K562 (cell line): ENCODE measurements around the gene LCLAT1.

Experiments used
- CC2D1A ChIP-seq: fragments of 450-650 bp; IDR thresholded peaks from 2 replicates; pipeline ENCODE4 v1.6.1; 2017; ENCODE audit warnings: mild to moderate bottlenecking
- CEBPZ ChIP-seq: fragments of 150-350 bp; IDR thresholded peaks from 2 replicates; pipeline ENCODE4 v1.6.1; 2014; ENCODE audit warnings: low read depth, mild to moderate bottlenecking, low read length, borderline replicate concordance
- CTCF ChIP-seq, 3 experiments: IDR thresholded peaks in 2 of 3; conservative IDR thresholded peaks in 1 of 3; 2 replicates each; pipeline ENCODE4 v1.5.1; 2011 to 2012; ENCODE audit warnings: low read length in 3 of 3, mild to moderate bottlenecking in 3 of 3, control low read depth in 2 of 3, improper control_type of control experiment in 1 of 3, inconsistent platforms in 1 of 3, low read depth in 1 of 3, mixed read lengths in 1 of 3, moderate library complexity in 1 of 3; ENCODE audit not compliant: insufficient read depth in 2 of 3
- EGR1 ChIP-seq: fragments of 450-650 bp; conservative IDR thresholded peaks from 2 replicates; pipeline ENCODE4 v1.6.1; 2017; ENCODE audit warnings: mild to moderate bottlenecking
- MAZ ChIP-seq, 2 experiments: fragments of 450-650 bp in 1 of 2; sonication (generic) in 1 of 2; formaldehyde crosslinking; IDR thresholded peaks in 1 of 2; conservative IDR thresholded peaks in 1 of 2; 2 replicates each; pipeline versions ENCODE4 v1.4.0 to v1.5.0; 2020; ENCODE audit warnings: mild to moderate bottlenecking in 1 of 2, missing genetic modification reagents in 1 of 2
- NR2F6 ChIP-seq: fragments of 450-650 bp; formaldehyde crosslinking; IDR thresholded peaks from 2 replicates; pipeline ENCODE4 v1.4.0; 2020; ENCODE audit warnings: mild to moderate bottlenecking
- POLR2A ChIP-seq: fragments of 450-650 bp; conservative IDR thresholded peaks from 2 replicates; pipeline ENCODE4 v1.6.1; 2016
- RREB1 ChIP-seq: fragments of 250-450 bp; sonication (Bioruptor Pico); IDR thresholded peaks from 2 replicates; pipeline ENCODE4 v1.4.0; 2020
- TCF7 ChIP-seq: sonication (generic); IDR thresholded peaks from 2 replicates; pipeline ENCODE4 v1.6.1; 2016; ENCODE audit warnings: antibody characterized with exemption, borderline replicate concordance
- TEAD4 ChIP-seq, 2 experiments: sonication (generic) in 1 of 2; formaldehyde crosslinking in 1 of 2; IDR thresholded peaks; 2 replicates each; pipeline versions ENCODE4 v1.6.1 to v1.8.0; 2012 to 2022; ENCODE audit warnings: borderline replicate concordance in 1 of 2, inconsistent platforms in 1 of 2, low read length in 1 of 2, mild to moderate bottlenecking in 1 of 2, missing genetic modification reagents in 1 of 2
- YY1 ChIP-seq, 3 experiments: IDR thresholded peaks; 2 replicates each; pipeline ENCODE4 v1.6.1; 2011; ENCODE audit warnings: low read length in 2 of 3, mild to moderate bottlenecking in 2 of 3, moderate library complexity in 2 of 3, borderline replicate concordance in 1 of 3, control low read depth in 1 of 3, low read depth in 1 of 3; ENCODE audit not compliant: insufficient read depth in 3 of 3, insufficient replicate concordance in 2 of 3, control insufficient read depth in 1 of 3, insufficient read length in 1 of 3; ENCODE audit errors: extremely low read depth in 1 of 3
- ZNF436 ChIP-seq: fragments of 250-450, 450-650 bp; sonication (Bioruptor Pico); formaldehyde crosslinking; IDR thresholded peaks from 2 replicates; pipeline ENCODE4 v1.7.0; 2020; ENCODE audit warnings: mild to moderate bottlenecking
- ZNF57 ChIP-seq: fragments of 450-650 bp; formaldehyde crosslinking; IDR thresholded peaks from 2 replicates; pipeline ENCODE4 v1.4.0; 2020; ENCODE audit warnings: mild to moderate bottlenecking, moderate library complexity

- TF ChIP-seq YY1 (IDR thresholded peaks at IDR 0.05; ENCODE audit: borderline replicate concordance in 1 of 3, control insufficient read depth in 1 of 3, extremely low read depth in 1 of 3, insufficient read depth in 3 of 3, insufficient read length in 1 of 3, insufficient replicate concordance in 2 of 3, low read depth in 1 of 3, low read length in 2 of 3): no peak
- TF ChIP-seq EGR1: no peak
- no peak for TF ChIP-seq ZNF57 (CRISPR knock-in tag)
- TF ChIP-seq TEAD4 (IDR thresholded peaks at IDR 0.05; ENCODE audit: low read length): no peak
- TF ChIP-seq TEAD4 (CRISPR knock-in tag; IDR thresholded peaks at IDR 0.05; ENCODE audit: borderline replicate concordance): no peak
- TF ChIP-seq ZNF436: no peak
- TF ChIP-seq CTCF (IDR thresholded peaks at IDR 0.05 in 2 of 3, conservative IDR thresholded peaks at IDR 0.05 in 1 of 3; ENCODE audit: insufficient read depth in 2 of 3, low read depth in 1 of 3, low read length in 3 of 3): no peak
- no peak for TF ChIP-seq NR2F6
- no peak for TF ChIP-seq CC2D1A
- TF ChIP-seq TCF7: no peak
- TF ChIP-seq MAZ (CRISPR knock-in tag; conservative IDR thresholded peaks at IDR 0.05 in 1 of 2, IDR thresholded peaks at IDR 0.05 in 1 of 2): no peak
- TF ChIP-seq POLR2A: no peak
- TF ChIP-seq CEBPZ: no peak
- TF ChIP-seq RREB1 (CRISPR knock-in tag): no peak
Measured at GRCh38 chr2:30652271-30652915, 205.3 kb downstream of the LCLAT1 start.
